Testis (tissue), 2 donors: ENCODE data around the gene RABAC1.

Source experiments
- CTCF ChIP-seq, 3 experiments: fragments of 450-650 bp in 2 of 3; fragments of 200-600 bp in 1 of 3; sonication (generic) in 1 of 3; IDR thresholded peaks; one replicate each; pipeline ENCODE4 v1.5.1; 2016 to 2019; ENCODE audit warnings: antibody characterized with exemption in 3 of 3, mild to moderate bottlenecking in 2 of 3, moderate library complexity in 1 of 3
- POLR2A ChIP-seq: fragments of 450-650 bp; IDR thresholded peaks from one replicate; pipeline ENCODE4 v1.6.1; 2017; ENCODE audit warnings: antibody characterized with exemption, mild to moderate bottlenecking, moderate library complexity

DNA sequence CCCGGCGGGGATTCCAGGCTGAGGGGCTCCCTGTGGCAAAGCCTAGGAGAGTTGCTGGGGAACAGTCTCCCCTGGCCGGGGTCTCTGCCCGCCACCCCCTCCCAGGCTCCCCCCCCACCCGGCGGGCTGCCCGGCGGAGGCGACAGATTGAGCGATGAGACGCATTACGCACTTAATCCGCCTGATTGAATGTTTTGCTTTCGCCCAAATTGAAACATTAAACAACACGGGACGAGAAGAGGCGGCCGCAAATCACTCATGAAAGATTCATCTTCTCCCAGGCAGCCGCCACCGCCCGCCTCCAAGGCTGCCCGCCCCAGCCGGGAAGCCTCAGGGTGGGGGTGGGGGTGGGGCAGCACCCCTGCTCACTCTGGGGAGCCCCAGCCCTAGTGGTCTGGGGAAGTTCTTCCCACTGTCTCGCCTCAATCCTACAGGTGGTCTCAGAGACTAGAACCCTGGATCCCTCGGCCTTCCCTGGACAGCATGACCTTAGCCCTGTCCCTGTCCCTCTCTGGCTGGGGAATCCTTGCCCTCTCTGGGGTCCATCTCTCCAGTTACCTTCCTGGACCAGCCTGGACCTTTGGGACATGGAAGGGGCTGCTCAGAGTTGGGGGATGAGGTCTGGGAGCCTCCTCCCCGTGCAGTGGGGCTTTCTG, 23.2 kb downstream of the RABAC1 start:
- no peak for TF ChIP-seq CTCF (IDR thresholded peaks at IDR 0.05)
- no peak for TF ChIP-seq POLR2A
